ENCODE results near the gene ATP13A5. TPM values are rescaled to one million over a fixed set of nuclear protein-coding genes. Genes with fewer than 3 reads are reported as not detected.

The ATP13A5 gene
- total and polyA plus RNA-seq, 2 of the 8 experiments (the other 6 are each of a cell fraction or from before 2014, with no cell fraction given), result not detected

- no peaks in the 10 kb centered on the region for H4K20me1 ChIP-seq (replicated peaks in 1 of 2; ENCODE audit: control insufficient read depth in 1 of 2, insufficient read depth in 2 of 2, low read length in 2 of 2)
- H3K36me3 ChIP-seq (ENCODE audit: control insufficient read depth in 2 of 4, insufficient read depth in 4 of 4, low read length in 3 of 4), result no peaks in the 10 kb centered on the region
- no peak overlapping the region for H3K9ac ChIP-seq (replicated peaks in 1 of 4; ENCODE audit: extremely low read depth in 1 of 4, low read depth in 3 of 4, low read length in 3 of 4)
- no peak for DNase-seq (ENCODE audit: low read depth in 1 of 2, low spot score in 2 of 2)
- peak overlapping the region in 1 of 2 experiments; percentile 15; a peak in 1 of 4 replicates for H3K4me2 ChIP-seq (ENCODE audit: insufficient read depth in 1 of 2, low read depth in 2 of 2, low read length in 2 of 2)
- no peak overlapping the region for H2AK5ac ChIP-seq (ENCODE audit: low read depth, low read length)
- H4K91ac ChIP-seq (replicated peaks; ENCODE audit: insufficient read length, low read length), result no peak overlapping the region
- H2BK15ac ChIP-seq (ENCODE audit: low read length), result no peak overlapping the region
- H2AFZ ChIP-seq (ENCODE audit: low read length), result no peak overlapping the region
- no peak overlapping the region for H2BK120ac ChIP-seq (replicated peaks; ENCODE audit: low read depth, low read length)
- WGBS, 2 experiments (ENCODE audit: extremely low coverage in 1 of 2, insufficient coverage in 1 of 2, insufficient read length in 1 of 2, insufficient replicate concordance in 2 of 2, low coverage in 1 of 2, low lambda C conversion rate in 2 of 2, missing lambda C conversion rate in 1 of 2), result 85% methylated on average over 3 of the region's 3 CpGs; no CpG with 5 or more reads in 1 of the 2 experiments
- H3K23me2 ChIP-seq (ENCODE audit: low read depth, low read length), result no peaks in the 10 kb centered on the region
- H3K27me3 ChIP-seq (replicated peaks in 1 of 4; ENCODE audit: control insufficient read depth in 3 of 4, extremely low read depth in 1 of 4, insufficient read depth in 3 of 4, low read length in 3 of 4), result no peaks in the 10 kb centered on the region
- FAIRE-seq, result no peak
- H2BK12ac ChIP-seq (ENCODE audit: low read depth, low read length), result peak overlapping the region; percentile 46; the same call in 1 of the 2 replicates
- no peak overlapping the region for H3K56ac ChIP-seq (replicated peaks; ENCODE audit: insufficient read length, low read depth, low read length)
- H4K8ac ChIP-seq (ENCODE audit: extremely low read depth, insufficient read depth, low read length), result no peak overlapping the region
- no peaks in the 10 kb centered on the region for H3K79me2 ChIP-seq (ENCODE audit: control insufficient read depth in 1 of 2, insufficient read depth in 2 of 2, low read length in 2 of 2)
- no peak overlapping the region for H2BK20ac ChIP-seq (ENCODE audit: low read length)
- no peak overlapping the region for H3K4ac ChIP-seq (replicated peaks; ENCODE audit: insufficient read length, low read depth, low read length)
- POLR2A ChIA-PET (ENCODE audit: partially characterized antibody), result no interaction called here
- H3K14ac ChIP-seq (ENCODE audit: insufficient read length), result no peak overlapping the region
- H3K79me1 ChIP-seq (ENCODE audit: low read depth, low read length), result no peaks in the 10 kb centered on the region
- H3K4me1 ChIP-seq (replicated peaks in 1 of 4; ENCODE audit: control insufficient read depth in 3 of 4, insufficient read depth in 4 of 4, low read length in 3 of 4), result peaks cover 0 to 8% (median 3%) of the 10 kb centered on the region in 4 experiments; a peak in 4 of 7 replicates
- no peak overlapping the region for H3K18ac ChIP-seq (ENCODE audit: extremely low read depth, low read length)
- CTCF ChIA-PET (ENCODE audit: partially characterized antibody), result interaction anchor here (0.6 to 3.2 kb wide), 11 partner anchors 10 to 746 kb away, joined by 3 to 20 read pairs (median 4); no protein-coding TSS in a partner anchor
- no peak overlapping the region for H3K4me3 ChIP-seq (ENCODE audit: extremely low read depth in 1 of 4, insufficient read depth in 2 of 4, low read depth in 3 of 4, low read length in 4 of 4)
- no peak overlapping the region for H3K23ac ChIP-seq (ENCODE audit: insufficient read length)
- H2BK5ac ChIP-seq (ENCODE audit: low read depth, low read length), result no peak overlapping the region
- H3K27ac ChIP-seq (ENCODE audit: low read depth, low read length), result no peak overlapping the region
- H4K5ac ChIP-seq (ENCODE audit: insufficient read length, low read depth, low read length), result no peak overlapping the region
- H3K9me3 ChIP-seq (ENCODE audit: insufficient read depth in 2 of 2, low read depth in 1 of 2, low read length in 1 of 2), result no peaks in the 10 kb centered on the region
- TF ChIP-seq NRF1 (IDR thresholded peaks at IDR 0.05; ENCODE audit: low read depth, low read length) (no peak), CTBP2 (IDR thresholded peaks at IDR 0.05; ENCODE audit: borderline replicate concordance, insufficient read depth, insufficient read length, low read length) (no peak), SRF (IDR thresholded peaks at IDR 0.05; ENCODE audit: low read depth, low read length) (no peak), HDAC2 (IDR thresholded peaks at IDR 0.05; ENCODE audit: borderline replicate concordance in 1 of 2, low read depth in 2 of 2, low read length in 2 of 2) (no peak), TCF12 (IDR thresholded peaks at IDR 0.05; ENCODE audit: low read depth, low read length) (no peak), EZH2 (IDR thresholded peaks at IDR 0.05; ENCODE audit: low read depth, low read length, severe bottlenecking) (no peak), BCL11A (IDR thresholded peaks at IDR 0.05; ENCODE audit: low read depth in 2 of 2, low read length in 2 of 2) (no peak), KDM1A (IDR thresholded peaks at IDR 0.05; ENCODE audit: borderline replicate concordance, low read length) (no peak), NANOG (IDR thresholded peaks at IDR 0.05; ENCODE audit: insufficient read depth, low read depth, low read length, poor library complexity, severe bottlenecking) (no peak), SIRT6 (IDR thresholded peaks at IDR 0.05; ENCODE audit: low read length) (no peak), JUND (IDR thresholded peaks at IDR 0.05; ENCODE audit: low read length) (no peak)
These were observed 65.2 kb downstream of the ATP13A5 start for GRCh38 chr3:193313061-193313958.
